ENCODE results near the gene TTN. TPM values are rescaled to one million over a fixed set of nuclear protein-coding genes. Genes with fewer than 3 reads are reported as not detected.

Gene TTN
- total and polyA plus RNA-seq, 2 donors (not counting 1 experiment from before 2014, with no cell fraction given) = 0.14 to 0.33 TPM

DNA sequence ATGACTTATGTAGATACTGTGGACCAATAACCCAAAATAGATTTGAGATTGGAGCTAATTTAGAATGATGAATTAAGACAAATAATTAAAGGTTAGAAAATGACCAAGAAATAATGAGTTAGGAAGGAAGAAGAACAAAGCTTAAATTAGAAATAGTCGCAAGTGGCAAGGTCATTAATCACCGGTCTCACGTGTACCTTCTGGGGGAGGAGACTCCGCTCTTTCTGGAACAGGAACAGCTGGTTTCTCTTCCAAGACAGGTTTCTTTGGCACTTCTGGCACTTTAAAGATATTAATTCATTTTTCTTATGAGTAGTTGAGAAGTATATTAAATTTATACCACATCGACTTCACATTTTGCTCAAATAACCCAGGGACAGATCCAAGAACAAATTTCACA lies 156.7 kb downstream of the TTN start:
- Histone ChIP-seq H3K4me3 (replicated peaks in 1 of 4; ENCODE audit: control extremely low read depth in 1 of 4, insufficient read depth in 1 of 4, low read depth in 3 of 4, low read length in 4 of 4) (no peak overlapping the region), H3K4me2 (ENCODE audit: extremely low read depth, insufficient read depth, low read length) (no peak overlapping the region), H3K9me3 (ENCODE audit: control insufficient read depth, insufficient read depth, low read depth, low read length) (no peaks in the 10 kb centered on the region), H3K79me2 (ENCODE audit: control insufficient read depth, insufficient read depth, low read length) (no peaks in the 10 kb centered on the region), H3K36me3 (ENCODE audit: control insufficient read depth, insufficient read depth, low read length) (no peaks in the 10 kb centered on the region), H4K20me1 (ENCODE audit: control insufficient read depth, extremely low read depth, insufficient read depth, low read length) (no peaks in the 10 kb centered on the region), H3K9ac (ENCODE audit: insufficient read depth, low read length) (no peak overlapping the region), H3K27me3 (ENCODE audit: control insufficient read depth, insufficient read depth, low read length) (no peaks in the 10 kb centered on the region), H2AFZ (ENCODE audit: low read length) (no peak overlapping the region), H3K4me1 (ENCODE audit: control insufficient read depth, extremely low read depth, insufficient read depth, low read length) (no peaks in the 10 kb centered on the region), H3K27ac (ENCODE audit: insufficient read depth, low read length) (no peak overlapping the region)
- TF ChIP-seq, protein P1, sequence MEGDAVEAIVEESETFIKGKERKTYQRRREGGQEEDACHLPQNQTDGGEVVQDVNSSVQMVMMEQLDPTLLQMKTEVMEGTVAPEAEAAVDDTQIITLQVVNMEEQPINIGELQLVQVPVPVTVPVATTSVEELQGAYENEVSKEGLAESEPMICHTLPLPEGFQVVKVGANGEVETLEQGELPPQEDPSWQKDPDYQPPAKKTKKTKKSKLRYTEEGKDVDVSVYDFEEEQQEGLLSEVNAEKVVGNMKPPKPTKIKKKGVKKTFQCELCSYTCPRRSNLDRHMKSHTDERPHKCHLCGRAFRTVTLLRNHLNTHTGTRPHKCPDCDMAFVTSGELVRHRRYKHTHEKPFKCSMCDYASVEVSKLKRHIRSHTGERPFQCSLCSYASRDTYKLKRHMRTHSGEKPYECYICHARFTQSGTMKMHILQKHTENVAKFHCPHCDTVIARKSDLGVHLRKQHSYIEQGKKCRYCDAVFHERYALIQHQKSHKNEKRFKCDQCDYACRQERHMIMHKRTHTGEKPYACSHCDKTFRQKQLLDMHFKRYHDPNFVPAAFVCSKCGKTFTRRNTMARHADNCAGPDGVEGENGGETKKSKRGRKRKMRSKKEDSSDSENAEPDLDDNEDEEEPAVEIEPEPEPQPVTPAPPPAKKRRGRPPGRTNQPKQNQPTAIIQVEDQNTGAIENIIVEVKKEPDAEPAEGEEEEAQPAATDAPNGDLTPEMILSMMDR (conservative IDR thresholded peaks at IDR 0.05 in 1 of 2, IDR thresholded peaks at IDR 0.05 in 1 of 2; ENCODE audit: low read depth in 1 of 2, low read length in 2 of 2) = no peak
- TF ChIP-seq EZH2 (IDR thresholded peaks at IDR 0.05; ENCODE audit: low read length, missing control alignments) = no peak
- no peak for DNase-seq (ENCODE audit: low read depth in 2 of 2)

- Histone ChIP-seq H3K4me3 (replicated peaks in 1 of 4; ENCODE audit: control extremely low read depth in 1 of 4, insufficient read depth in 1 of 4, low read depth in 3 of 4, low read length in 4 of 4) (no peak overlapping the region), H3K4me1 (ENCODE audit: control insufficient read depth, extremely low read depth, insufficient read depth, low read length) (no peaks in the 10 kb centered on the region), H3K27ac (ENCODE audit: insufficient read depth, low read length) (no peak overlapping the region), H3K9ac (ENCODE audit: insufficient read depth, low read length) (no peak overlapping the region), H3K27me3 (ENCODE audit: control insufficient read depth, insufficient read depth, low read length) (no peaks in the 10 kb centered on the region), H3K79me2 (ENCODE audit: control insufficient read depth, insufficient read depth, low read length) (no peaks in the 10 kb centered on the region), H3K4me2 (ENCODE audit: extremely low read depth, insufficient read depth, low read length) (no peak overlapping the region), H3K9me3 (ENCODE audit: control insufficient read depth, insufficient read depth, low read depth, low read length) (no peaks in the 10 kb centered on the region), H3K36me3 (ENCODE audit: control insufficient read depth, insufficient read depth, low read length) (no peaks in the 10 kb centered on the region), H4K20me1 (ENCODE audit: control insufficient read depth, extremely low read depth, insufficient read depth, low read length) (no peaks in the 10 kb centered on the region), H2AFZ (ENCODE audit: low read length) (no peak overlapping the region)
- DNase-seq (ENCODE audit: low read depth in 2 of 2) = no peak
- no peak for TF ChIP-seq EZH2 (IDR thresholded peaks at IDR 0.05; ENCODE audit: low read length, missing control alignments)
- TF ChIP-seq, protein P1 (conservative IDR thresholded peaks at IDR 0.05 in 1 of 2, IDR thresholded peaks at IDR 0.05 in 1 of 2; ENCODE audit: low read depth in 1 of 2, low read length in 2 of 2) = no peak
Measured at GRCh38 chr2:178644919-178645318, 162.3 kb downstream of the TTN start.

- Histone ChIP-seq H3K79me2 (ENCODE audit: control insufficient read depth, insufficient read depth, low read length) (no peaks in the 10 kb centered on the region), H4K20me1 (ENCODE audit: control insufficient read depth, extremely low read depth, insufficient read depth, low read length) (no peaks in the 10 kb centered on the region), H2AFZ (ENCODE audit: low read length) (no peak overlapping the region), H3K4me2 (ENCODE audit: extremely low read depth, insufficient read depth, low read length) (no peak overlapping the region), H3K4me1 (ENCODE audit: control insufficient read depth, extremely low read depth, insufficient read depth, low read length) (no peaks in the 10 kb centered on the region), H3K27ac (ENCODE audit: insufficient read depth, low read length) (no peak overlapping the region), H3K27me3 (ENCODE audit: control insufficient read depth, insufficient read depth, low read length) (no peaks in the 10 kb centered on the region), H3K9me3 (ENCODE audit: control insufficient read depth, insufficient read depth, low read depth, low read length) (no peaks in the 10 kb centered on the region), H3K9ac (ENCODE audit: insufficient read depth, low read length) (no peak overlapping the region), H3K4me3 (replicated peaks in 1 of 4; ENCODE audit: control extremely low read depth in 1 of 4, insufficient read depth in 1 of 4, low read depth in 3 of 4, low read length in 4 of 4) (no peak overlapping the region), H3K36me3 (ENCODE audit: control insufficient read depth, insufficient read depth, low read length) (no peaks in the 10 kb centered on the region)
- DNase-seq (ENCODE audit: low read depth in 2 of 2) = no peak
- no peak for TF ChIP-seq EZH2 (IDR thresholded peaks at IDR 0.05; ENCODE audit: low read length, missing control alignments)
- TF ChIP-seq, protein P1 (conservative IDR thresholded peaks at IDR 0.05 in 1 of 2, IDR thresholded peaks at IDR 0.05 in 1 of 2; ENCODE audit: low read depth in 1 of 2, low read length in 2 of 2) = no peak
Measured at GRCh38 chr2:178641498-178641897, 165.7 kb downstream of the TTN start.

Data from fibroblast of lung (primary cell).